BLaER1 treated with 17β-estradiol and CSF1 and Interleukin-3, amounts not matched to agents 10 nM and 100 nM (cell line): ENCODE data around the gene IRF4.

Experiments
- H3K27ac ChIP-seq, 11 experiments: shearing (Covaris generic); formaldehyde crosslinking; 2 replicates each; pipeline ENCODE4 v1.8.1; 2022
- H3K27me3 ChIP-seq, 11 experiments: shearing (Covaris generic); formaldehyde crosslinking; 2 replicates each; pipeline ENCODE4 v1.8.1; 2022
- H3K36me3 ChIP-seq, 11 experiments: shearing (Covaris generic); formaldehyde crosslinking; 2 replicates each; pipeline ENCODE4 v1.8.1; 2022
- H3K4me1 ChIP-seq, 10 experiments: shearing (Covaris generic); formaldehyde crosslinking; 2 replicates each; pipeline ENCODE4 v1.8.1; 2022
- H3K4me2 ChIP-seq, 11 experiments: shearing (Covaris generic); formaldehyde crosslinking; 2 replicates each; pipeline ENCODE4 v1.8.1; 2022
- H3K4me3 ChIP-seq, 10 experiments: shearing (Covaris generic); formaldehyde crosslinking; 2 replicates each; pipeline ENCODE4 v1.8.1; 2022
- H3K9ac ChIP-seq, 11 experiments: shearing (Covaris generic); formaldehyde crosslinking; 2 replicates each; pipeline ENCODE4 v1.8.1; 2022
- H3K9me3 ChIP-seq, 11 experiments: shearing (Covaris generic); formaldehyde crosslinking; replicated peaks in 1 of 11; 2 replicates each; pipeline ENCODE4 v1.8.1; 2022
- H4K20me1 ChIP-seq, 11 experiments: shearing (Covaris generic); formaldehyde crosslinking; 2 replicates each; pipeline ENCODE4 v1.8.1; 2022
- Cebpa-rat ChIP-seq, 11 experiments: shearing (Covaris generic); IDR thresholded peaks; 2 replicates each; pipeline ENCODE4 v1.8.1; 2022

IRF4 gene

GRCh38 chr6:449486-450419 lies 58.2 kb downstream of the IRF4 start:
- no peak for TF ChIP-seq Cebpa-rat (IDR thresholded peaks at IDR 0.05)
- Histone ChIP-seq H3K4me2 (no peak overlapping the region), H3K4me1 (peaks cover 24 to 46% (median 29%) of the 10 kb centered on the region in 10 experiments), H3K4me3 (no peak overlapping the region), H3K27me3 (no peaks in the 10 kb centered on the region), H3K27ac (no peak overlapping the region), H3K9me3 (peaks cover 0 to 22% (median 18%) of the 10 kb centered on the region in 11 experiments; a peak in 14 of 22 replicates), H3K36me3 (no peaks in the 10 kb centered on the region), H3K9ac (no peak overlapping the region), H4K20me1 (no peaks in the 10 kb centered on the region)

GRCh38 chr6:451336-451735 lies 59.8 kb downstream of the IRF4 start:
- H4K20me1 ChIP-seq, result no peaks in the 10 kb centered on the region

GRCh38 chr6:451847-452246 lies 60.3 kb downstream of the IRF4 start:
- no peaks in the 10 kb centered on the region for H4K20me1 ChIP-seq
- no peak overlapping the region for H3K9ac ChIP-seq
- no peaks in the 10 kb centered on the region for H3K27me3 ChIP-seq
- H3K9me3 ChIP-seq, result peaks cover 0 to 26% (median 18%) of the 10 kb centered on the region in 11 experiments; a peak in 14 of 22 replicates
- no peak overlapping the region for H3K27ac ChIP-seq
- H3K36me3 ChIP-seq, result no peaks in the 10 kb centered on the region
- no peak overlapping the region for H3K4me2 ChIP-seq
- TF ChIP-seq Cebpa-rat (IDR thresholded peaks at IDR 0.05), result no peak
- H3K4me3 ChIP-seq, result no peak overlapping the region
- H3K4me1 ChIP-seq, result peaks cover 4 to 29% (median 8%) of the 10 kb centered on the region in 10 experiments

More at GRCh38 chr6:451336-451735, 59.8 kb downstream of the IRF4 start:
- Histone ChIP-seq H3K27me3 (no peaks in the 10 kb centered on the region), H3K36me3 (no peaks in the 10 kb centered on the region), H3K4me3 (no peak overlapping the region), H3K4me1 (peaks cover 9 to 34% (median 14%) of the 10 kb centered on the region in 10 experiments), H3K9ac (no peak overlapping the region), H3K27ac (no peak overlapping the region), H3K4me2 (no peak overlapping the region), H3K9me3 (peaks cover 0 to 22% (median 18%) of the 10 kb centered on the region in 11 experiments; a peak in 14 of 22 replicates)
- no peak for TF ChIP-seq Cebpa-rat (IDR thresholded peaks at IDR 0.05)

GRCh38 chr6:452301-453067 lies 60.9 kb downstream of the IRF4 start:
- Histone ChIP-seq H3K27ac (no peak overlapping the region), H3K4me2 (peak overlapping the region in 1 of 11 experiments; percentile 2; a peak in 1 of 22 replicates), H3K27me3 (no peaks in the 10 kb centered on the region), H4K20me1 (no peaks in the 10 kb centered on the region), H3K9me3 (peaks cover 0 to 28% (median 18%) of the 10 kb centered on the region in 11 experiments; a peak in 14 of 22 replicates), H3K4me1 (peaks cover 0 to 22% (median 2%) of the 10 kb centered on the region in 10 experiments; a peak in 9 of 20 replicates), H3K4me3 (no peak overlapping the region), H3K36me3 (no peaks in the 10 kb centered on the region), H3K9ac (no peak overlapping the region)
- no peak for TF ChIP-seq Cebpa-rat (IDR thresholded peaks at IDR 0.05)

- H4K20me1 ChIP-seq, result no peaks in the 10 kb centered on the region
- no peak overlapping the region for H3K9ac ChIP-seq
- TF ChIP-seq Cebpa-rat (IDR thresholded peaks at IDR 0.05), result no peak
- H3K27ac ChIP-seq, result no peak overlapping the region
- H3K4me2 ChIP-seq, result no peak overlapping the region
- no peak overlapping the region for H3K4me3 ChIP-seq
- peaks cover 0 to 16% (median 0%) of the 10 kb centered on the region in 10 experiments; a peak in 6 of 20 replicates for H3K4me1 ChIP-seq
- no peaks in the 10 kb centered on the region for H3K36me3 ChIP-seq
- no peaks in the 10 kb centered on the region for H3K27me3 ChIP-seq
- H3K9me3 ChIP-seq, result peaks cover 0 to 29% (median 20%) of the 10 kb centered on the region in 11 experiments; a peak in 18 of 22 replicates
These were observed 61.6 kb downstream of the IRF4 start for GRCh38 chr6:453152-453551.

GRCh38 chr6:454148-454991 lies 62.8 kb downstream of the IRF4 start:
- H4K20me1 ChIP-seq, result no peaks in the 10 kb centered on the region
- H3K27me3 ChIP-seq, result no peaks in the 10 kb centered on the region
- peaks cover 7 to 33% (median 24%) of the 10 kb centered on the region in 11 experiments; a peak in 20 of 22 replicates for H3K9me3 ChIP-seq
- no peak overlapping the region for H3K4me2 ChIP-seq
- peaks cover 0 to 8% (median 0%) of the 10 kb centered on the region in 10 experiments; a peak in 2 of 20 replicates for H3K4me1 ChIP-seq
- no peaks in the 10 kb centered on the region for H3K36me3 ChIP-seq
- no peak overlapping the region for H3K9ac ChIP-seq
- H3K27ac ChIP-seq, result no peak overlapping the region
- TF ChIP-seq Cebpa-rat (IDR thresholded peaks at IDR 0.05), result no peak
- H3K4me3 ChIP-seq, result no peak overlapping the region

GRCh38 chr6:455006-455585 lies 63.5 kb downstream of the IRF4 start:
- Histone ChIP-seq H3K9me3 (peaks cover 7 to 26% (median 17%) of the 10 kb centered on the region in 11 experiments; a peak in 20 of 22 replicates), H3K4me3 (no peak overlapping the region), H4K20me1 (no peaks in the 10 kb centered on the region), H3K27me3 (no peaks in the 10 kb centered on the region), H3K4me2 (peak overlapping the region in 1 of 11 experiments; percentile 1; a peak in 2 of 22 replicates), H3K9ac (no peak overlapping the region), H3K36me3 (no peaks in the 10 kb centered on the region), H3K4me1 (peaks cover 0 to 8% (median 0%) of the 10 kb centered on the region in 10 experiments; a peak in 2 of 20 replicates), H3K27ac (no peak overlapping the region)
- no peak for TF ChIP-seq Cebpa-rat (IDR thresholded peaks at IDR 0.05)

GRCh38 chr6:455835-456234 lies 64.3 kb downstream of the IRF4 start:
- no peak for TF ChIP-seq Cebpa-rat (IDR thresholded peaks at IDR 0.05)

More at GRCh38 chr6:455835-456234, 64.3 kb downstream of the IRF4 start:
- H3K4me1 ChIP-seq, result peaks cover 0 to 8% (median 0%) of the 10 kb centered on the region in 10 experiments; a peak in 2 of 20 replicates
- no peak overlapping the region for H3K4me3 ChIP-seq
- no peak overlapping the region for H3K27ac ChIP-seq
- H3K9ac ChIP-seq, result no peak overlapping the region
- peaks cover 5 to 21% (median 12%) of the 10 kb centered on the region in 11 experiments; a peak in 17 of 22 replicates for H3K9me3 ChIP-seq
- H4K20me1 ChIP-seq, result no peaks in the 10 kb centered on the region
- H3K36me3 ChIP-seq, result no peaks in the 10 kb centered on the region
- H3K27me3 ChIP-seq, result no peaks in the 10 kb centered on the region
- peak overlapping the region in 1 of 11 experiments; percentile 1; a peak in 2 of 22 replicates for H3K4me2 ChIP-seq
